Spleen (tissue), 7 donors: Measurements from ENCODE around the gene AGPAT2.

Experiments
- POLR2A ChIP-seq, 3 donors: fragments of 450-650 bp; IDR thresholded peaks; one replicate each; pipeline ENCODE4 v1.5.1; 2017; ENCODE audit warnings: antibody characterized with exemption in 3 of 3, mild to moderate bottlenecking in 1 of 3
- TF ChIP-seq, protein P1 (sequence below), 11 experiments: fragments of 200-600 bp in 7 of 11; fragments of 450-650 bp in 4 of 11; sonication (generic) in 4 of 11; IDR thresholded peaks in 8 of 11; conservative IDR thresholded peaks in 3 of 11; 1 replicate in 7 of 11; 2 replicates in 4 of 11; pipeline versions ENCODE4 v1.4.0 to v1.8.0; 2016 to 2021; ENCODE audit warnings: antibody characterized with exemption in 11 of 11, inconsistent platforms in 4 of 11, mild to moderate bottlenecking in 1 of 11
- donor health status: DM: no; HTN: no; CAD: no; lungs with moderate emphysema.
- donor health status: DM: no; HTN: no; CAD: no.
- donor health status: DM: no; HTN: no; CAD: no.

DNA sequence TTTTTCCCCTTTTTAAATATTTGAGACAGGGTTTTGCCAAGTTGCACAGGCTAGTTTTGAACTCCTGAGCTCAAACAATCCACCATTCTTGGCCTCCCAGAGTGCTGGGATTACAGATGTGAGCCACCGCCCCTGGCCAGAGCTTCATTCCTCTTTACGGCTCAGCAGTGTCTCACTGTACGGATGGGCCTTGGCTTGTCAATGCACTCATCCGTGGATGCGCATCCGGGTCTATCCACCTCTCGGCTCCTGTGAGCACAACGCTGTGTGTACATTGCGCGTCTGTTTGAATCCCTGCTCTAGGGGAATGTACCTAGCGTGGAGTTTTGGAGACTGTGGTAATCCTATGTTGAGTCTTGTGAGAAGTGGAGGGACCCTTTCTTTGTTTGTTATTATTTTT is 35.4 kb downstream of the AGPAT2 start:
- TF ChIP-seq, protein P1, sequence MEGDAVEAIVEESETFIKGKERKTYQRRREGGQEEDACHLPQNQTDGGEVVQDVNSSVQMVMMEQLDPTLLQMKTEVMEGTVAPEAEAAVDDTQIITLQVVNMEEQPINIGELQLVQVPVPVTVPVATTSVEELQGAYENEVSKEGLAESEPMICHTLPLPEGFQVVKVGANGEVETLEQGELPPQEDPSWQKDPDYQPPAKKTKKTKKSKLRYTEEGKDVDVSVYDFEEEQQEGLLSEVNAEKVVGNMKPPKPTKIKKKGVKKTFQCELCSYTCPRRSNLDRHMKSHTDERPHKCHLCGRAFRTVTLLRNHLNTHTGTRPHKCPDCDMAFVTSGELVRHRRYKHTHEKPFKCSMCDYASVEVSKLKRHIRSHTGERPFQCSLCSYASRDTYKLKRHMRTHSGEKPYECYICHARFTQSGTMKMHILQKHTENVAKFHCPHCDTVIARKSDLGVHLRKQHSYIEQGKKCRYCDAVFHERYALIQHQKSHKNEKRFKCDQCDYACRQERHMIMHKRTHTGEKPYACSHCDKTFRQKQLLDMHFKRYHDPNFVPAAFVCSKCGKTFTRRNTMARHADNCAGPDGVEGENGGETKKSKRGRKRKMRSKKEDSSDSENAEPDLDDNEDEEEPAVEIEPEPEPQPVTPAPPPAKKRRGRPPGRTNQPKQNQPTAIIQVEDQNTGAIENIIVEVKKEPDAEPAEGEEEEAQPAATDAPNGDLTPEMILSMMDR (IDR thresholded peaks at IDR 0.05 in 8 of 11, conservative IDR thresholded peaks at IDR 0.05 in 3 of 11) = no peak
- no peak for TF ChIP-seq POLR2A (IDR thresholded peaks at IDR 0.05)
